GM12865 (cell line): ENCODE results near the gene TMEM120B.
"Not testable (repeated sequence)": the region's sequence is repeated elsewhere in the genome, so short reads cannot be mapped to it uniquely, and the experiment has no call there.

Experiments used
- DNase-seq: peaks from one replicate; pipeline ENCODE4 v3.0.0; 2010; ENCODE audit warnings: low read depth
- H3K4me3 ChIP-seq: 2 replicates; pipeline ENCODE4 v1.5.1; 2011; ENCODE audit warnings: mild to moderate bottlenecking, low read depth, low read length, control low read depth
- CTCF ChIP-seq: IDR thresholded peaks from 2 replicates; pipeline ENCODE4 v1.5.1; 2011; ENCODE audit warnings: low read length, control low read depth, low read depth, inconsistent platforms; ENCODE audit not compliant: insufficient read depth; ENCODE audit errors: missing control alignments

The TMEM120B gene

DNA sequence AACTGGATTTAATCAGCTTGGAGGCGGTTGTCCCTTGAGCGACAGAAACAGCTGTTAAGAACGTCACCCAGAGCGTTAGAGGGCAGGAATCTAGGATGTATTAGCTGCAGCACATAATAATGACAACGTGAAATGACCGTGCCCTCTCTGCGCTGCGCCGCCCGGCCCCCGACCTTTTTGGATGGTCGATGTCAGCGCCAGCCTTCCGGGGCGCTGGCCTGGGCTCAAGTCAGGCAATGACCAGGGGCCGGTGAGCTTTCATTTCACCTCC is 427 bp upstream of the TMEM120B start:
- H3K4me3 ChIP-seq = peak overlapping the region; percentile 90
- no peak for TF ChIP-seq CTCF
- peak; percentile 50 for DNase-seq

GRCh38 chr12:121713257-121713777 is 765 bp downstream of the TMEM120B start:
- peak; percentile 16 for DNase-seq
- no peak for TF ChIP-seq CTCF
- peak overlapping the region; percentile 75 for H3K4me3 ChIP-seq

- DNase-seq = peak; percentile 24
- no peak for TF ChIP-seq CTCF
- H3K4me3 ChIP-seq = peak overlapping the region; percentile 75
Observed at GRCh38 chr12:121713793-121714192, 1.2 kb downstream of the TMEM120B start.

DNA sequence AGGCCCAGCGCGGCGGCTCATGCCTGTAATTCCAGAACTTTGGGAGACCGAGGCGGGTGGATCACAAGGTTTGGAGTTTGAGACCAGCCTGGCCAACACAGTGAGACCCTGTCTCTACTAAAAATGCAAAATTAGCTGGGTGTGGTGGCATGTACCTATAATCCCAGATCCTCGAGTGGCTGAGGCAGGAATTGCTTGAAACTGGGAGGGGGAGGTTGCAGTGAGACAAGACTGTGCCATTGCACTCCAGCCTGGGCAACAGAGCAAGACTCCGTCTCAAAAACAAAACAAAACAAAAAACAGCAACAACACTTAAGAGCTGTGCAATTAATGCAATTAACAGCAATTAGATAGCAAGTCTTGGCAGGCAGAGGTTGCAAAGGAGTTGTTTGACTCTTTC is 2.5 kb downstream of the TMEM120B start:
- not testable (repeated sequence) for DNase-seq, H3K4me3 ChIP-seq

- no peak for TF ChIP-seq CTCF
- DNase-seq = no peak
- no peak overlapping the region for H3K4me3 ChIP-seq
Observed at GRCh38 chr12:121715862-121716435, 3.4 kb downstream of the TMEM120B start.

DNA sequence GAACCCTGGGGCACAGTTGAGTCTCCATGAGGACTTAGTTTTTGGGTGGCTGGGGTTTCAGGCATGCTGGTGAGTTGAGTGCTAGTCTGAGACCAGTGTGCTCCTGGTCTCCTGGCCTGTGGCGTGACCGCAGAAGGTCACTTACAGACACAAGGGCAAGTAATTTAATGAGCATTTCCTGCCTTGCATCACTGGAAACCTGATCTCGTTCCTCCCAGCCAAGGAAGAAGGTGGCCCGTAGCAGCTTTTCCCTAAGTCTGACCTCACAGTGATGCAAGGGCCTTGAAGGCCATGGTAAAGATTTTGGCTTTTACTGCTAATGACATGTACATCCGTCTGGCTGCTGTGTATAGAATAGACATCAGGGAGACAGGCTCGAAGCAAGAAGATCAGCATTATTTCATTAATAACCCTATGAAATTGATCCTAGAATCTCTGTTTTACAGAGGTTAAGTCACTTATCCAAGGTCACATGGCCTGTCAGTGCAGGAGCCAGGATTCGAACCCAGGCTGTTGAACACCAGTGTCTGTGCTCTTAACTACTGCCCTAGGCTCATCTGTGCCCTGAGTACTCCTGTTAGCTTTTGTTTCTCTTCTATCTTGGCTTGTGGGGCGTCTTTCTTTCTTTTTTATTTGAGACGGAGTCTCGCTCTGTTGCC is 4.6 kb downstream of the TMEM120B start:
- TF ChIP-seq CTCF = no peak
- no peak for DNase-seq
- H3K4me3 ChIP-seq = no peak overlapping the region

- DNase-seq = peak; percentile 69
- TF ChIP-seq CTCF = no peak
- H3K4me3 ChIP-seq = no peak overlapping the region
Observed at GRCh38 chr12:121718653-121719239, 6.2 kb downstream of the TMEM120B start.
